Liver (tissue), 9 donors: ENCODE data around the gene LRRFIP1. TPM values are rescaled to one million over a fixed set of nuclear protein-coding genes. Genes with fewer than 3 reads are reported as not detected.

ENCODE experiments used
- DNase-seq: peaks from one replicate; pipeline ENCODE4 v3.0.0-alpha.2; 2017; ENCODE audit warnings: low spot score
- H3K27ac ChIP-seq, 2 donors: one replicate each; pipeline ENCODE4 v1.7.0; 2013; ENCODE audit warnings: inconsistent platforms in 2 of 2, low read length in 2 of 2, control low read depth in 1 of 2, low read depth in 1 of 2, mild to moderate bottlenecking in 1 of 2
- H3K27me3 ChIP-seq, 4 donors: one replicate each; pipeline versions ENCODE4 v1.6.1 to v1.7.0; 2013; ENCODE audit warnings: low read length in 3 of 4, inconsistent platforms in 1 of 4, mild to moderate bottlenecking in 1 of 4, moderate library complexity in 1 of 4; ENCODE audit not compliant: control insufficient read depth in 4 of 4, insufficient read depth in 4 of 4
- H3K36me3 ChIP-seq, 4 donors: one replicate each; pipeline versions ENCODE4 v1.6.1 to v1.7.0; 2013; ENCODE audit warnings: low read length in 3 of 4, mild to moderate bottlenecking in 3 of 4, low read depth in 1 of 4, moderate library complexity in 1 of 4; ENCODE audit not compliant: control insufficient read depth in 4 of 4, insufficient read depth in 3 of 4
- H3K4me1 ChIP-seq, 4 donors: one replicate each; pipeline versions ENCODE4 v1.6.1 to v1.7.0; 2013; ENCODE audit warnings: low read length in 3 of 4, mild to moderate bottlenecking in 3 of 4, moderate library complexity in 1 of 4; ENCODE audit not compliant: control insufficient read depth in 4 of 4, insufficient read depth in 4 of 4
- H3K4me3 ChIP-seq, 3 donors: one replicate each; pipeline versions ENCODE4 v1.6.1 to v1.7.0; 2013; ENCODE audit warnings: low read length in 3 of 3, control low read depth in 1 of 3, low read depth in 1 of 3, mild to moderate bottlenecking in 1 of 3
- H3K9ac ChIP-seq, 2 donors: one replicate each; pipeline ENCODE4 v1.7.0; 2013; ENCODE audit warnings: low read length in 2 of 2, mild to moderate bottlenecking in 2 of 2, moderate library complexity in 2 of 2, control low read depth in 1 of 2, low read depth in 1 of 2
- H3K9me3 ChIP-seq, 4 donors: one replicate each; pipeline versions ENCODE4 v1.6.1 to v1.7.0; 2013; ENCODE audit warnings: low read length in 3 of 4; ENCODE audit not compliant: control insufficient read depth in 4 of 4
- EGR1 ChIP-seq, 2 donors: IDR thresholded peaks; 2 replicates each; pipeline ENCODE4 v1.6.1; 2016 to 2018; ENCODE audit warnings: antibody characterized with exemption in 2 of 2, low read depth in 2 of 2
- FOXA1 ChIP-seq: IDR thresholded peaks from 2 replicates; pipeline ENCODE4 v1.6.1; 2016; ENCODE audit warnings: antibody characterized with exemption
- FOXA2 ChIP-seq: IDR thresholded peaks from 2 replicates; pipeline ENCODE4 v1.6.1; 2016; ENCODE audit warnings: antibody characterized with exemption
- GABPA ChIP-seq, 2 donors: IDR thresholded peaks in 1 of 2; conservative IDR thresholded peaks in 1 of 2; 2 replicates each; pipeline ENCODE4 v1.6.1; 2016; ENCODE audit warnings: antibody characterized with exemption in 2 of 2, mild to moderate bottlenecking in 1 of 2, moderate library complexity in 1 of 2
- HNF4A ChIP-seq, 2 donors: conservative IDR thresholded peaks; 2 replicates each; pipeline ENCODE4 v1.6.1; 2016; ENCODE audit warnings: antibody characterized with exemption in 2 of 2, mild to moderate bottlenecking in 2 of 2
- HNF4G ChIP-seq: IDR thresholded peaks from 2 replicates; pipeline ENCODE4 v1.6.1; 2016; ENCODE audit warnings: antibody characterized with exemption
- JUND ChIP-seq, 2 donors: IDR thresholded peaks; 2 replicates each; pipeline ENCODE4 v1.6.1; 2016; ENCODE audit warnings: antibody characterized with exemption in 2 of 2
- NR2F2 ChIP-seq: IDR thresholded peaks from 2 replicates; pipeline ENCODE4 v1.6.1; 2016; ENCODE audit warnings: antibody characterized with exemption
- RAD21 ChIP-seq, 2 donors: IDR thresholded peaks; 2 replicates each; pipeline ENCODE4 v1.6.1; 2016; ENCODE audit warnings: antibody characterized with exemption in 2 of 2, mild to moderate bottlenecking in 2 of 2
- RXRA ChIP-seq, 2 donors: IDR thresholded peaks; 2 replicates each; pipeline ENCODE4 v1.6.1; 2017 to 2018; ENCODE audit warnings: antibody characterized with exemption in 2 of 2, mild to moderate bottlenecking in 1 of 2
- SP1 ChIP-seq: IDR thresholded peaks from 2 replicates; pipeline ENCODE4 v1.6.1; 2018; ENCODE audit warnings: antibody characterized with exemption, mild to moderate bottlenecking
- TAF1 ChIP-seq: conservative IDR thresholded peaks from 2 replicates; pipeline ENCODE4 v1.6.1; 2016; ENCODE audit warnings: antibody characterized with exemption, mild to moderate bottlenecking
- YY1 ChIP-seq: IDR thresholded peaks from 2 replicates; pipeline ENCODE4 v1.6.1; 2016; ENCODE audit warnings: antibody characterized with exemption, mild to moderate bottlenecking
- WGBS: extraction: QIAGEN DNeasy Blood & Tissue Kit; methylation state at CpG from one replicate; pipeline ENCODE4 v1.1.7; 2013; 5-methylcytosine and 5-hydroxymethylcytosine counted together
- polyA plus RNA-seq, 2 donors: library from polyadenylated mRNA; stranded (reverse) in 1 of 2; unstranded in 1 of 2; fragments of 200-250 nt in 1 of 2; fragments of >200 nt in 1 of 2; fragmentation: Nextera tagmentation in 1 of 2; extraction: Ambion mirVana in 1 of 2; gene quantifications; one replicate each; pipeline versions ENCODE4 v1.2.1 to v1.2.3, GENCODE V29; 2013 to 2015
- total RNA-seq, 2 donors: library from RNA; depleted of rRNA; stranded (reverse); fragments of >200 nt; gene quantifications; one replicate each; pipeline ENCODE4 v1.2.3, GENCODE V29; 2014
- TF ChIP-seq, protein P1 (sequence below): IDR thresholded peaks from 2 replicates; pipeline ENCODE4 v1.6.1; 2016; ENCODE audit warnings: antibody characterized with exemption
- TF ChIP-seq, protein P2 (sequence below): IDR thresholded peaks from 2 replicates; pipeline ENCODE4 v1.6.1; 2016; ENCODE audit warnings: antibody characterized with exemption
- TF ChIP-seq, protein P3 (sequence below): fragments of 150-350 bp; IDR thresholded peaks from 2 replicates; pipeline ENCODE4 v1.5.1; 2017; ENCODE audit warnings: improper control_type of control experiment, low read depth, low read length; ENCODE audit not compliant: missing input control
- TF ChIP-seq, protein P4 (sequence below): IDR thresholded peaks from 2 replicates; pipeline ENCODE4 v1.6.1; 2016; ENCODE audit warnings: antibody characterized with exemption
- TF ChIP-seq, protein P5 (sequence below): IDR thresholded peaks from 2 replicates; pipeline ENCODE4 v1.6.1; 2016; ENCODE audit warnings: antibody characterized with exemption, mild to moderate bottlenecking
- donor health status: healthy.
- donor health status: healthy.
- donor health status: healthy.
- donor health status: healthy.
- donor health status: healthy.

The LRRFIP1 gene
- total and polyA plus RNA-seq, 4 donors: 13.3 to 56.1 (median 39.1) TPM

DNA sequence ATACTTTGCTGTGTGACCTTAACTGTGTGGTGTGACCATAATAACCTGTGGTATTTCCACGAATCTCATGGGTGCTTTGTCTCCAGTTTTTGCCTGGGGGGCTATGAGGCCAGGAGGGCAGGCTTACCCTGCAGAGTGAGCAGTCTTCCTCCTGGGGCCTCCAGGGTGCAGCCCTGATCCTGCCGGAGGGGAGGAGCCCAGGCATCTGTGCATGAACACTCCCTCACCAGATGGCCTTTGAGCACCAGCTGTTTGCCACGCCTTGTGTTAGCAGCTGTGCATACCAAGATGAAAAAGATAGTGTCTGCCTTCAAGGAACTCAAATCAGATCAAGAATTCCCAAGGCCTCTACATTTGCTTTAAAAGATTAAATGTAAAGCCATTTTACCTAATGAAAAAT is 96.2 kb downstream of the LRRFIP1 start:
- Histone ChIP-seq H3K4me1 (peaks cover 6 to 18% (median 14%) of the 10 kb centered on the region in 4 donors), H3K27ac (no peak overlapping the region), H3K9ac (no peak overlapping the region), H3K9me3 (no peaks in the 10 kb centered on the region), H3K36me3 (peaks cover 0 to 4% (median 0%) of the 10 kb centered on the region in 4 donors), H3K4me3 (no peak overlapping the region), H3K27me3 (no peaks in the 10 kb centered on the region)
- WGBS: 81% methylated on average over 3 of the region's 3 CpGs
- no peak for DNase-seq
- TF ChIP-seq, protein P1, sequence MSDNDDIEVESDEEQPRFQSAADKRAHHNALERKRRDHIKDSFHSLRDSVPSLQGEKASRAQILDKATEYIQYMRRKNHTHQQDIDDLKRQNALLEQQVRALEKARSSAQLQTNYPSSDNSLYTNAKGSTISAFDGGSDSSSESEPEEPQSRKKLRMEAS: no peak
- TF ChIP-seq NR2F2: no peak
- TF ChIP-seq JUND (IDR thresholded peaks at IDR 0.05): no peak
- no peak for TF ChIP-seq SP1
- no peak for TF ChIP-seq HNF4A (conservative IDR thresholded peaks at IDR 0.05)
- TF ChIP-seq, protein P2, sequence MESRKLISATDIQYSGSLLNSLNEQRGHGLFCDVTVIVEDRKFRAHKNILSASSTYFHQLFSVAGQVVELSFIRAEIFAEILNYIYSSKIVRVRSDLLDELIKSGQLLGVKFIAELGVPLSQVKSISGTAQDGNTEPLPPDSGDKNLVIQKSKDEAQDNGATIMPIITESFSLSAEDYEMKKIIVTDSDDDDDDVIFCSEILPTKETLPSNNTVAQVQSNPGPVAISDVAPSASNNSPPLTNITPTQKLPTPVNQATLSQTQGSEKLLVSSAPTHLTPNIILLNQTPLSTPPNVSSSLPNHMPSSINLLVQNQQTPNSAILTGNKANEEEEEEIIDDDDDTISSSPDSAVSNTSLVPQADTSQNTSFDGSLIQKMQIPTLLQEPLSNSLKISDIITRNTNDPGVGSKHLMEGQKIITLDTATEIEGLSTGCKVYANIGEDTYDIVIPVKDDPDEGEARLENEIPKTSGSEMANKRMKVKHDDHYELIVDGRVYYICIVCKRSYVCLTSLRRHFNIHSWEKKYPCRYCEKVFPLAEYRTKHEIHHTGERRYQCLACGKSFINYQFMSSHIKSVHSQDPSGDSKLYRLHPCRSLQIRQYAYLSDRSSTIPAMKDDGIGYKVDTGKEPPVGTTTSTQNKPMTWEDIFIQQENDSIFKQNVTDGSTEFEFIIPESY: no peak
- TF ChIP-seq FOXA1: no peak
- TF ChIP-seq RXRA (IDR thresholded peaks at IDR 0.05): no peak
- TF ChIP-seq, protein P3, sequence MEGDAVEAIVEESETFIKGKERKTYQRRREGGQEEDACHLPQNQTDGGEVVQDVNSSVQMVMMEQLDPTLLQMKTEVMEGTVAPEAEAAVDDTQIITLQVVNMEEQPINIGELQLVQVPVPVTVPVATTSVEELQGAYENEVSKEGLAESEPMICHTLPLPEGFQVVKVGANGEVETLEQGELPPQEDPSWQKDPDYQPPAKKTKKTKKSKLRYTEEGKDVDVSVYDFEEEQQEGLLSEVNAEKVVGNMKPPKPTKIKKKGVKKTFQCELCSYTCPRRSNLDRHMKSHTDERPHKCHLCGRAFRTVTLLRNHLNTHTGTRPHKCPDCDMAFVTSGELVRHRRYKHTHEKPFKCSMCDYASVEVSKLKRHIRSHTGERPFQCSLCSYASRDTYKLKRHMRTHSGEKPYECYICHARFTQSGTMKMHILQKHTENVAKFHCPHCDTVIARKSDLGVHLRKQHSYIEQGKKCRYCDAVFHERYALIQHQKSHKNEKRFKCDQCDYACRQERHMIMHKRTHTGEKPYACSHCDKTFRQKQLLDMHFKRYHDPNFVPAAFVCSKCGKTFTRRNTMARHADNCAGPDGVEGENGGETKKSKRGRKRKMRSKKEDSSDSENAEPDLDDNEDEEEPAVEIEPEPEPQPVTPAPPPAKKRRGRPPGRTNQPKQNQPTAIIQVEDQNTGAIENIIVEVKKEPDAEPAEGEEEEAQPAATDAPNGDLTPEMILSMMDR: no peak
- TF ChIP-seq, protein P4, sequence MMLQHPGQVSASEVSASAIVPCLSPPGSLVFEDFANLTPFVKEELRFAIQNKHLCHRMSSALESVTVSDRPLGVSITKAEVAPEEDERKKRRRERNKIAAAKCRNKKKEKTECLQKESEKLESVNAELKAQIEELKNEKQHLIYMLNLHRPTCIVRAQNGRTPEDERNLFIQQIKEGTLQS: no peak
- TF ChIP-seq GABPA (IDR thresholded peaks at IDR 0.05 in 1 of 2, conservative IDR thresholded peaks at IDR 0.05 in 1 of 2): no peak
- no peak for TF ChIP-seq TAF1
- no peak for TF ChIP-seq YY1
- no peak for TF ChIP-seq EGR1 (IDR thresholded peaks at IDR 0.05; ENCODE audit: low read depth in 2 of 2)
- TF ChIP-seq RAD21 (IDR thresholded peaks at IDR 0.05): no peak
- no peak for TF ChIP-seq FOXA2
- no peak for TF ChIP-seq HNF4G
- TF ChIP-seq, protein P5, sequence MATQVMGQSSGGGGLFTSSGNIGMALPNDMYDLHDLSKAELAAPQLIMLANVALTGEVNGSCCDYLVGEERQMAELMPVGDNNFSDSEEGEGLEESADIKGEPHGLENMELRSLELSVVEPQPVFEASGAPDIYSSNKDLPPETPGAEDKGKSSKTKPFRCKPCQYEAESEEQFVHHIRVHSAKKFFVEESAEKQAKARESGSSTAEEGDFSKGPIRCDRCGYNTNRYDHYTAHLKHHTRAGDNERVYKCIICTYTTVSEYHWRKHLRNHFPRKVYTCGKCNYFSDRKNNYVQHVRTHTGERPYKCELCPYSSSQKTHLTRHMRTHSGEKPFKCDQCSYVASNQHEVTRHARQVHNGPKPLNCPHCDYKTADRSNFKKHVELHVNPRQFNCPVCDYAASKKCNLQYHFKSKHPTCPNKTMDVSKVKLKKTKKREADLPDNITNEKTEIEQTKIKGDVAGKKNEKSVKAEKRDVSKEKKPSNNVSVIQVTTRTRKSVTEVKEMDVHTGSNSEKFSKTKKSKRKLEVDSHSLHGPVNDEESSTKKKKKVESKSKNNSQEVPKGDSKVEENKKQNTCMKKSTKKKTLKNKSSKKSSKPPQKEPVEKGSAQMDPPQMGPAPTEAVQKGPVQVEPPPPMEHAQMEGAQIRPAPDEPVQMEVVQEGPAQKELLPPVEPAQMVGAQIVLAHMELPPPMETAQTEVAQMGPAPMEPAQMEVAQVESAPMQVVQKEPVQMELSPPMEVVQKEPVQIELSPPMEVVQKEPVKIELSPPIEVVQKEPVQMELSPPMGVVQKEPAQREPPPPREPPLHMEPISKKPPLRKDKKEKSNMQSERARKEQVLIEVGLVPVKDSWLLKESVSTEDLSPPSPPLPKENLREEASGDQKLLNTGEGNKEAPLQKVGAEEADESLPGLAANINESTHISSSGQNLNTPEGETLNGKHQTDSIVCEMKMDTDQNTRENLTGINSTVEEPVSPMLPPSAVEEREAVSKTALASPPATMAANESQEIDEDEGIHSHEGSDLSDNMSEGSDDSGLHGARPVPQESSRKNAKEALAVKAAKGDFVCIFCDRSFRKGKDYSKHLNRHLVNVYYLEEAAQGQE: no peak
